NCI-H460 (cell line): ENCODE measurements around the gene BPGM. TPM values are rescaled to one million over a fixed set of nuclear protein-coding genes. Genes with fewer than 3 reads are reported as not detected.

Experiments
- DNase-seq: peaks from one replicate; pipeline ENCODE4 v3.0.0-alpha.2; 2016; ENCODE audit warnings: low read depth; ENCODE audit errors: extremely low read depth
- total RNA-seq: library from RNA; depleted of rRNA; stranded (reverse); fragments of >200 nt; shearing (Covaris generic); gene quantifications from 2 replicates; pipeline ENCODE4 v1.2.3, GENCODE V29; 2014; rRNA removed

BPGM gene
- total RNA-seq, 1 experiment from 2014 or later: 21.5 TPM

DNA sequence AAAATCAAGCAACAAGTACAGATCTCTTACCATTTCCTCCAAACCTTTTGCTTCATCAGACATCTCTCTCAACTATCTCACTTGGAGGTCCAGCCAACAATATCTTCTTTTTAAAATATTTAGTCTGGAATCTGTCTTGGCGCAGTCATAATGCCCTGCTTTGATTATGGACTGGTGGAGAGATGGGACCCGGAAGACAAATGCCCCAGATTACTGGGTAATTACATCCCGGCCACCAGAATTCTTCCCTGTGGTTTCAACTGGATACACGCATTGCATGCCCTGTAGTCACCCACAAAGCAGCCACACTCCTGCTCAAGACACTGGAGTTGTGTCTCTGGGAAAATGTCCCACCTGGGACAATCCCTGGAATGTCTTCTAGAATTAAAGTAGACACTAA, 65.5 kb downstream of the BPGM start:
- DNase-seq: no peak

- no peak for DNase-seq
Observed at GRCh38 chr7:134714470-134715205, 68.0 kb downstream of the BPGM start.

- no peak for DNase-seq
Observed at GRCh38 chr7:134718211-134718875, 71.7 kb downstream of the BPGM start.

DNA sequence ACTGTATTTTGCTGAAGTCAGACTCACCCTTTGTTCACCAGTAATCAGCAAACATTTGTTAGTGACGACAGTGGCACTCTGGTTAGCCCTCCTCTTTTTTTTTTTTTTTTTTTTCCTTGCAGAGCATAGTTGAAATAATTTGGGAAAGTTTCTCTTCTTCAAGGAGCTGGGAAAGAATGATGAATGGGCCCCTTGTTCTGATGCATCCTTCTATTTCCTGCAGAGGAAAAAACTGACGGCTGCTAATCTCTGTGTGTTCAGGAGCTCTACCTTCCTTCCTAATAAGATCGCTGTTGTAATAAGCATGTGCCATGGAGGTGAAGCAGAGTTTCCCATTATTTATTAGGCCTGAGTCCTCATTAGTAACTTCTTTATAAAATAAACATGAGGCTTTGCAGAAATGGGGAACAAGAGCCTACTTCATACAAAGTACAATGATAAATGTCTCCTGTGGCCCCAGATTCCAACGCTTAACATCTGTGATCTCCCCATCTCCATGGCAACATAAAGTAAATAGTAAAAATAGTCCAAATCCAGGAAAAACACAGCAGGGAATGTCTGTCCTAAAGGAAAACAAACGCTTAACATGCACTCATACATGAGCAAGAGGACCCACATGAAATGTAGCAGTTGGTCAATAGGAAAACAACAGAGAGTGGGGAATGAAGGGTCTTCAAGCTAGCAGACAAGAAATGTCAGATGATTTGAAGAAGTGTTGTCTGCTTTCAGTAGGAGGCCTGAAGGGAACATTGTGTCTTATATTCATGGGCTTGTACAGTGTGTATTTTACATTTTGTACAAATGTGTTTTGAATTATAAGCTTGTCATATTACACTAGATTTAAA, 73.7 kb downstream of the BPGM start:
- DNase-seq: no peak

GRCh38 chr7:134721171-134721570, 74.5 kb downstream of the BPGM start:
- no peak for DNase-seq

DNA sequence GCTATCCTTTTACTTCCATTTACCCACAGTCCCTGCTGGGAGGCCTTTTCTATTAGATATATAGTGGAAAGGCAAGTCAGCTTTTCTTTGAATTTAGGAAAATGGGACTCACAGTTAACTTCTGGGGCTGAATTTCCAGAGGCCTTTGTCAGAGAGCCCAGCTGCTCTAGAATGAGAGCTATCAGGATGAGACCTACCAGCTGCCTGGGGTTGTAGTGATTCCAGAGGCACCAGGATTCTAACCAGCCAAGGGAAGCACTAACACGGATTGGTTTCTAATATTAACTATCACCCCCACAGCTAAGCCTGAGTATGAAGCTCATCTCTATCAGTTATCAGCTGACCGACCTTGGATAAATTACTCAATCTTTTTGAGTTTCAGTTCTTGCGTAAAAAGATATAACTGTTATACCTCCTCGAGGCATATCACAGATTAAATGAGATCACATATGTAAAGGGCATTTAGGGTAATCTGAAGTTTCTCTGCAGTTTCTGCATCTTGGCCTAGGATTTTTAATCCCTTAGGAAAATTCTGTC, 76.2 kb downstream of the BPGM start:
- no peak for DNase-seq

GRCh38 chr7:134723892-134724291, 77.2 kb downstream of the BPGM start:
- DNase-seq: no peak

DNA sequence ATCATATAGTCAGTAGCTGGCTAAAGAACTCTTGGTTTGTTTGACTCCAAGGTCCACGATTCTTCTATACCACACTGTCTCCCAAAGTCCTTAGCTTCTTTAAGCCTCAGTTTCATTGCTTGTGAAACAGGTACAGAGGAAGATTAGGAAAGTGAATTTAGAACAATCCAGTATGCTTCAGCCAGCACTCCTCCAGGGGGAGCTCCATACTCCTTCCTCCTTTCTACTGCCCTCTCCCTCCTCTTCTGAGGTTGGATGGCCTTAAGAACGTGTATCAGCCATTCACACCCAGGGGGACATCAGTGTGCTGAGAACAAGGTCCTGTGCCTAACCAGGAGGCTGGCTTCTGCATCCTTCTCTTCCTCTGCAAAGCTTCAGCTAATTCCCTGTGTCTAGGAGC, 78.0 kb downstream of the BPGM start:
- DNase-seq: peak; percentile 9

DNA sequence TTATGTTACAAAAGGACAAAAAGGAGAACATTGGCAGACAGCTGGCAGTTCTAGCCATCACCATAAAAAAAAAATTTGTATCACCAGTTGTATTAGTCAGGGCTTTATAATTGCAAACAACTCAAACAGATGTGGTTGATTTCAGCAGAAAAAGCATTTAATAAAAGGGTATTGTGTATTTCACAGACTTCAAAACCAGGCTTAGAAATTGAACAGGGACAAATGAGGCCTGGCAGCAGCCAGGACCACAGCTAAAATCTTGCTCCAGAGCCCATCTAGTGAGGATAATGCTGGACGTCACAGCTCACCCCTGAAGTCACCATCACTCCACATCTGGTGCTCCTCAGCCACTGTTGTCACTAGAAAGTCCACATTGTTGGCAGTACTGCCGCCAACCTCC, 79.9 kb downstream of the BPGM start:
- DNase-seq: no peak

DNA sequence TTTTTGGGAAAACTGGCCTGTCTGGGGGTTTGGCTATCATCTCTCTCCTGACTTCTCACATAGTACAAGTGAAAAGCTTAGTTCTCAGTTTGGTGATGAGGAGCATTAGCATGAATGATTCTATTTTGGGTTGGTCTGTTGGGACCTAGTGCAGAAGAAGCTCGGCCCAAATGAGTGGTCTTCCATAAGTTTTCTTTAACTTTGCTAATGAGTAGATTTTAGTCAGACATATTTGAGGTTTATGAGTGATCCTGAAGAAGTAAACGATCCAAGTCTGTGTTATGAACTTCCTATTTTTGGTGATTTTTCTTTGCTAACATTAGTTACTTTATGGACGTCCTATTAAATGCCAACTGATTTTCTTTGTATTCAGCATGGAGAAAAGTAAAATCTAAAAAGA, 81.1 kb downstream of the BPGM start:
- DNase-seq: no peak

Other genes starting within 250 kb of the BPGM start
- 168 and 178 TPM in 2 replicates for gene AKR1B1, start 187.8 kb upstream of the BPGM start, total RNA-seq
- gene AKR1B10, start 119.3 kb upstream of the BPGM start, total RNA-seq: 1,538 and 1,680 TPM in 2 replicates
- gene AKR1B15, start 97.7 kb upstream of the BPGM start, total RNA-seq: 1.4 and 2.0 TPM in 2 replicates
- gene CALD1, start 132.8 kb downstream of the BPGM start, total RNA-seq: 32.6 and 39.9 TPM in 2 replicates